ENCODE data around the gene UBB. TPM values are rescaled to one million over a fixed set of nuclear protein-coding genes. Genes with fewer than 3 reads are reported as not detected.

Gene UBB
- total and polyA plus RNA-seq, 2 of the 4 experiments (the other 2 are of a cell fraction) = 2,561 to 4,283 TPM

GRCh38 chr17:16339402-16339801 is 41.5 kb upstream of the UBB start:
- Histone ChIP-seq H4K20me1 (ENCODE audit: insufficient read depth, low read length) (no peaks in the 10 kb centered on the region), H2BK20ac (ENCODE audit: low read depth, low read length) (no peak overlapping the region), H3K9me1 (ENCODE audit: insufficient read depth, low read length) (peaks cover 8% of the 10 kb centered on the region; the same call in 1 of the 2 replicates), H3K27ac (ENCODE audit: insufficient read depth, low read length) (no peak overlapping the region), H3K36me3 (ENCODE audit: control insufficient read depth, insufficient read depth, low read length) (peaks cover 13% of the 10 kb centered on the region), H2BK15ac (ENCODE audit: low read depth, low read length) (no peak overlapping the region), H4K5ac (ENCODE audit: low read depth, low read length) (no peak overlapping the region), H3K27me3 (ENCODE audit: control insufficient read depth, insufficient read depth, low read length) (no peaks in the 10 kb centered on the region), H3K4ac (ENCODE audit: low read depth, low read length) (no peak overlapping the region), H2AFZ (replicated peaks; ENCODE audit: low read length, poor library complexity) (no peak overlapping the region), H3K9ac (ENCODE audit: low read depth, low read length) (no peak overlapping the region), H4K91ac (ENCODE audit: insufficient read depth, low read depth, low read length) (no peak overlapping the region), H3K9me3 (ENCODE audit: control insufficient read depth, insufficient read depth, low read length) (no peaks in the 10 kb centered on the region), H3K23ac (ENCODE audit: low read depth, low read length) (no peak overlapping the region), H2BK5ac (ENCODE audit: low read depth, low read length, poor library complexity, severe bottlenecking) (no peak overlapping the region), H3K4me1 (ENCODE audit: control insufficient read depth, insufficient read depth, low read length) (no peaks in the 10 kb centered on the region; the same call in 1 of the 2 replicates), H3K14ac (replicated peaks; ENCODE audit: low read depth, low read length) (no peak overlapping the region), H3K79me1 (ENCODE audit: low read depth in 1 of 2, low read length in 2 of 2) (no peaks in the 10 kb centered on the region), H4K8ac (ENCODE audit: low read depth in 2 of 2, low read length in 2 of 2) (no peak overlapping the region), H2AK9ac (replicated peaks; ENCODE audit: low read depth, low read length, poor library complexity) (no peak overlapping the region), H3K18ac (ENCODE audit: low read depth, low read length) (no peak overlapping the region), H3K4me2 (ENCODE audit: low read depth, low read length) (no peak overlapping the region), H3K4me3 (ENCODE audit: insufficient read depth, low read depth, low read length) (no peak overlapping the region), H2AK5ac (ENCODE audit: low read depth, low read length) (no peak overlapping the region), H3K56ac (ENCODE audit: extremely low read depth, insufficient read depth, low read length) (no peak overlapping the region), H2BK120ac (ENCODE audit: low read depth, low read length) (no peak overlapping the region)
- BruUV-seq (replicated peaks) = no TSS peak
- ChIA-PET POLR2A (ENCODE audit: unreplicated experiment) (no interaction called here), CTCF (interaction anchor here (0.6 kb wide), 1 partner anchor 118 kb away, joined by 3 read pairs; no protein-coding TSS in a partner anchor)
- no CpG with 5 or more reads among the region's 1 CpG for WGBS, 2 experiments (ENCODE audit: extremely low coverage in 2 of 2, insufficient read length in 1 of 2)
- in situ Hi-C loops (cut with MboI; ENCODE audit: low sequenced_read_pairs) (no loop called here), intact Hi-C loops (cut with micrococcal nuclease) (no loop called here), dilution Hi-C loops (cut with HindIII; ENCODE audit: low sequenced_read_pairs, unreplicated experiment) (no loop called here)
- DNase-seq (no peak), ATAC-seq (ENCODE audit: low read depth) (no peak)
- TF ChIP-seq FOS (IDR thresholded peaks at IDR 0.05; ENCODE audit: low read depth, low read length) (no peak), POLR2A (IDR thresholded peaks at IDR 0.05; ENCODE audit: low read depth, low read length) (no peak), MAZ (IDR thresholded peaks at IDR 0.05; ENCODE audit: borderline replicate concordance, low read depth, low read length) (no peak), SMC3 (IDR thresholded peaks at IDR 0.05; ENCODE audit: low read depth, low read length) (no peak)
